Activated effector memory CD4-positive, alpha-beta T cell treated with anti-CD3 and anti-CD28 coated beads, Interleukin-2, amount 50 U/mL, for 16 hours (primary cell): ENCODE measurements around the gene C6orf47.

Source experiments
- DNase-seq: peaks from one replicate; pipeline ENCODE4 v3.0.0-alpha.2; 2020

The C6orf47 gene

GRCh38 chr6:31609519-31610406 lies 50.8 kb downstream of the C6orf47 start:
- DNase-seq = no peak
